Muscle of arm (tissue), 12 donors: ENCODE data around the gene SRRD. TPM values are rescaled to one million over a fixed set of nuclear protein-coding genes. Genes with fewer than 3 reads are reported as not detected.

Source experiments
- DNase-seq: peaks from one replicate; pipeline ENCODE4 v3.0.0-alpha.2; 2013
- polyA plus RNA-seq, 12 donors: library from polyadenylated mRNA; unstranded; fragments of 120-200 nt; gene quantifications; one replicate each; pipeline ENCODE4 v1.2.1, GENCODE V29; 2013; ENCODE audit not compliant: insufficient read length in 12 of 12

Gene SRRD
- polyA plus RNA-seq, 12 donors, result 21.0 to 34.1 (median 27.8) TPM; not detected in 1

DNA sequence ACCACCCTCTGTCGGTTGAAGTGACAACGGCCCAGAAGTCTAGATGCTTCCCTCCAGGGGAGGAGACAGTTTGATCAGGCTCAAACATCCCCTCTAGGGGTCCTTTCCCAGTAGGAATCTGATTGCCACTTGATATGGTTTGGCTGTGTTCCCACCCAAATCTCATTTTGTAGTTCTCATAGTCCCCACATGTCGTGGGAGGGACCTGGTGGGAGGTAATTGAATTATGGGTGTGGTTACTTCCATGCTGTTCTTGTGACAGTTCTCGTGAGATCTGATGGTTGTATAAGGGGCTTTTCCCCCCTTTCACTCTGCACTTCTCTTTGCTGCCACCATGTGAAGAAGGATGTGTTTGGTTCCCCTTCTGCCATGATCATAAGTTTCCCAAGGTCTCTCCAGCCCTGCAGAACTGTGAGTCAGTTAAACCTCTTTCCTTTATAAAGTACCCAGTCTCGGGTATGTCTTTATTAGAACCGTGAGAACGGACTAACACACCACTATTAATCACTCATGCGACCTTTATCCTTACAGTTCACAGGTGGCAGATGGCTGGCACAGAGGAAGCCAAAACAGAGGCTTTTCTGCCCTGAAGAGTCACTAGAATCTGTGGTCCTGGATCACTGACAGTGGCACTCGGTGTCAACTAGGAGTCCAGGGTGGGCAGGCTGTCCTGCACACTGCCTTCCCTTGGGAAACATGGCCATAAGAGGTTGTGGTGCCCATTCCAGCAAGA, 33.1 kb upstream of the SRRD start:
- DNase-seq, result no peak

DNA sequence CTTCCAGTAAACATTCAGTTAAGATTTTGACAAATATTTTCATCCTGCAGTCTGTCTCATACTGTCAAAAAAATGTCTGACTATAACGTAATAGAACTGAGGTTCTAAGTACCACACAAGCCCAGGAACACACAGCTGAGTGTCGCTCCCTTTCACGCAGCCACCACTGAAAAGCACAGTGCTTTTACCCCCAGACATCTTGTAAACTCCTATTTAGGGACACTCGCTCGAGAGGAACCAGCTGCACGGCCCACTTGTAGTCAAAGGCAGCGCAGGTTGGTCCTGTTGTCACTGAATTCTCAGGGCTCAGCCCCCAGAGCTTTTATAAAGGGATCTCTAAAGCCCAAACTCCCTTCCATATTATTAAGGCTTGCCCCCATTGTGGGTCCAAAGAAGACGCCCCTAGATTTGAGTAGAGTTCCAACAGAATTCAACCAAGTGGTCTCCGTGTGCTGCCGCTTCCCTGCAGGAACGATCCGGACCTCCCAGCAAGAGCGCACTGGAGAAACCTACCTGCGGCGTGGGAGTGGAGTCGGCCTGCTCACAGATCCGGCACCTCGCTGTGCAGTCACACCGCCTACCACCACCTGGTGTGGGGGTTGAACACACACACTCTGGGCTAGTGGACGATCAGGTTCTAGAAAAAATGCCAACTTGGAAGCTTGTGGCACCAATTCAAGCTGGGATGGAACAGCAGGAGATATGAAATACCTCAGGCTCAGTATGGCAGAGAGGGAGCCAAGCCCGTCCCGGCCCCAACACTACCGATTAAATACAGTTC, 31.3 kb upstream of the SRRD start:
- no peak for DNase-seq

DNA sequence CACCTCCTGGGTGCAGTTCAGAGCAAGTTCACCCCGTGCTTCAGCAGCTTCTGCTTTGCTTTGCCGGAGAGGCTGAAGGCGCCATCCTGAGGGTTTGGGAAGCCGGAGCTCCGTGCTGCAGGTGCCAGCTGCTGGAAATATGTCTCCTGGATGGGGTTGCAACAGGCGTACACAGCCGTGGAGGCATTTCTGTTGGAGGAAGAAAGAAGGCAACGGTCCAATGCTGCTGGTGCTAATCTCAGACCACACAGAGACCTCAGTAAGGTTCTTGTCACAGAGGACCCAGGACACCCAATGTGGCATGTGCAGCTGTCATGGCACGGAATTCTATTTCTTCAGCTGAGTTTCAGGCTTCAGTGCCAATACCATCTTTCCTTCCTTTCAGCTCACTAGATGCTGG, 30.5 kb upstream of the SRRD start:
- DNase-seq, result no peak

DNA sequence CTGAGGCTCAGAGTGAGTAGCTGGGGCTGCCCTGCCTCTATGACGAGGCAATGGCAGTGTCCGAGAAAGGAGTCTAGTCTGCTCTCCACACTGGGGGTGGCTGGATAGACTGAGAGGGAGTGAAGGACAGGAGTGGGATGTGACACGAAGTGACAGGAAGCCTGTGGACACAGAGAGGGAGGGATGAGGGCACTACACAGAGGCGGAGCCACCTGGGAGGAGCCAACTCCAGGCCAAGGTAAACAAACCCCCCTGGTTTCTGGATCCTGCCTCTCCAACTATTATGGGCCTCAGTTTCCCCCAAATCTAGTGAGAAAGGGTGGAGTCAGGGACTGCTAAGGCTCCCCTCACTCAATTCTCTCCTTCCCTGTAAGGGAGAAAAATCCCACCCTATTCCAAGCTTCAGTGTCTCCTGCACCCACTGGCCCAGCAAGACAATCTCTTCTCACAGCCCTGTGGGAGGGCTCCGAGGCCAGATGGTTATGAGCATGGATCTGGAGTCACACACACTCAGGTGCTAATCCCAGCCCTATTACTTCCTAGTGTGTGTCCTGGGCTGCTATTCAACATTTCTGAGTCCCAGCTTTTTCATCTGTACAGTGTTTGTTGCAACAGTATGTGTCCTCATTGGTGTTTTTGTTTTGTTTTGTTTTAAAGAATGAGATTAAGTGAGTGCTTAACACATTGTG, 29.7 kb upstream of the SRRD start:
- no peak for DNase-seq

DNA sequence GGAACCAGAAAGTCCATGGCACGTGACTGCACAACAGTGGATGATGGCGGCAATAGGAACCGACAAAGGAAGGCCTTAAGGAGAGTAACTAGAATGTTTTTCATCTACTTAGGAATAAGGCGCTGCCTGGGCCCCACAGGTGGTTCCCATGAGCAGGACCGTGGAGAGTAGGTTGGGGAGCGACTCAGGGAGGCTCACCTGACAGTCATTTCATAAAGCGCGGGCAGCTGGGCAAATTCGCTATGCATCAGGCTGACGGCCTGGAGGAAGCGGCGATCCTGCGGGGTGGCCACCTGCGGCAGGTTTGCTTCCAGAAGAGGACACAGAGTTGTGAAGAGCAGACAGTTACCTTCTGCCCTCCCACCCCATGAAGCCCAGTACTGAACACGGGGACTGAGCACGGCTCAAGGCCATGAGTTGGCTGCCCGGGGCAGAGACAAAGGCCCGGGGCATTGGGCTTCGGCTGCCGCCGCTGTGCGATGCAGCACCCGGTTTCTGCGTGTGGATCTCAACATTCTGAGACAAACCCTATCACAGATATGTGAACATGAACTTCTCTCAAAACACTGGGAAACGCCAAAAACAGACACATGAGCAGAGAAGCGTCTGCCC, 25.9 kb upstream of the SRRD start:
- DNase-seq, result no peak

DNA sequence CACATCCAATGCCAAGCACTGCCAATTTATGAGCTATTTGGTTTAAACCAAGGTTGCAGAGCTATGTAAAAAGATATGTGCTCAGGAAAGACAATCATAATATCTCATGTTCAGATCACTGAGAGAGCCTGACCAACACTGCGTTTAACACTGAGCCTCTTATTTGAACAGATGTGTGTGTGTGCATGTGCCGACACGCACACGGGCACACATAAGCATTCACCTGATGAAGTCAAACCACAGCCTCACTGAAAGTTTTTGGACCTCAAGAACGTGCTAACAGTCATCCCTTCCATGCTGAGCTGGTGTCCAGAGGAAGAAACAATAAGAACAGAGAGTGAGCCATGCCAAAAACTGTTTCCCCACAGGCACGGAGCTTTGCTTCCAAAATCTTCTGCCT, 23.5 kb upstream of the SRRD start:
- no peak for DNase-seq

DNA sequence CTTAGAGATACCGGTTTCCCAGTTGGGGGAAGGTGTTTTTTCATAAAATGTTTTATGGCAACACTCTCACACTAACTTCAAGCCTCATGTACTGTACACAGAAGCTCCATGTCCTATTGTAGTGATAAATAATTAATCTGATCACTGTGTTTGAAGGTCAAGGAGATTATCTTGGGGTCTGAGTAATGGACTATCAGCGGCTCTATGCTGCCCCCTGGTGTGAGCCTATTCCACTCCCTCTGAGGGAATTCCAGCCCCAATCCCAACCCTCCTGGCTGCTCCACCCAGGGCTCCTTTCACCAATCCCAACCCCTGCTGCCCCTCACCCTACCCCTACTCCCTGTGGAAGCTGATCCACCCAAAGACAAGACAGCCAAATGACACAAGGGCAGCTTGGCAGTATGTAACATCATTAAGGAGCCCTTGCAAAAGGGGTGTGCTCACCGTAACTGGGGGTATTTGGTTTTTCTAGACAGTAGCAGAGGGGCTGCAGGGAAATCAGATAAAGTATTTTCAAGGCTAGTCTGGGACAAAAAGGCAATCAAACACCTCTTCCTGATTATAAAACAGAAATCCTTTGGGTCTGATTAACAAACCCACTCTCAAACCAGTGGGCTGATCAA, 22.4 kb upstream of the SRRD start:
- peak; percentile 31 for DNase-seq

DNA sequence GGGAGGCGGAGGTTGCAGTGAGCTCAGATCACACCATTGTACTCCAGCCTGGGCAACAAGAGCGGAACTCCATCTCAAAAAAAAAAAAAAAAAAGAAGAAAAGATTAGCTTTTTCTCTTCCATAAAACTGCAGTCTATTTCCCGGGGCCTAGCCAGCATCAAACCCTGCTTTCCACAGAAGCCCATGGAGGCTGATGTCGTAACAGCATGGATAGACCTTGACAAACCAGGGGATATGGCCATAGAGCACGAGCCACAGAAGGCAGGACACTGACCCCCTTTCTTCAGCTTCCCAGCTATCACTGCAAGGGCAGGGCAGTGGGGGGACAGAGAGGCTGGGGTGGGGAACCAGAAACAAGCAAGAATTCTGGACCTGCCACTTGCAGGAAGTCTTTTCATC, 21.6 kb upstream of the SRRD start:
- no peak for DNase-seq

DNA sequence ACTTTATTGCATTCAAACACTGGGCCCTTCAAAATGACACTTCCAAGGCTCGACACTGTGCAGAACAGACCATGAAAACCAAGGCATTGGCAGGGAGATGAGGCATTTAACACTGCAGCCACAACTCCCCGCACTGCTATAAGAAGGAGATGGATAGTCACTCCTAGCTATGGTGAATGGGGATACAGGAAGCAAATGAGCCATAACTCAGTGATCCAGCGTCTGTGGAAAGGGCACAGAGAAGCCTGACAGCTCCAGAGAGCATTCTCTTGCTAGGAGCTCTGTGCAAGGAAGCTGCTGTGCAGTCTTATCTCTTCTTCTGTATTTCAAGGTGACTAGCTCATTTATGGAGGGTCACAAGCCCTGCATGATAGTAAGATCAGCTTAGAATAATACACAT, 21.0 kb upstream of the SRRD start:
- no peak for DNase-seq

DNA sequence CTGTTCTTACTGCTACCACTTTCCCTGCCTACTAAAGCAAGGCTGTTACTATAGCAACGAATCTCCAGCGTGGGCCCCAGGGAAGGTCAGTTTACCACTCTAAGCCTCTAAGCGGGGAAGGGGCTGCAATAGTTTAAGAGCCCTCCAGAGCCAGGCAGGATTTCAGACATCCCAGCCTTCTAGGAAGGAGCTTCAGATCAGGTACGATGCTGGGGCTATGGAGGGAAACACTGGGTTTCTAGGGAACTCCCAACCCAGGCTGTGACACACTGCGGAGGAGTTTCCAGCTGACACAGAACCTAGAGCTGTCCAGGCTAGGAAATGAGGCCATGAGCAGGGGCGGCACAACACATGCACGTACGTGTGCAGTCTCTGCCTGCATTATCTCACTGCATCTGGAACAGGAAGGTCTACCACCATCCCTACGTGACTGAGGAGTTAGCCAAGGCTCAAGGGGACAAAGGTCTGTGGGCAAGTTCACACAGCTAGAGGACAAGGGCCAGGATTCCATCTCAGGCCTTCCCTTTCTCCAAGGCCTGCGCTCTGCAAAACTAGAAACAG, 20.5 kb upstream of the SRRD start:
- DNase-seq, result no peak

DNA sequence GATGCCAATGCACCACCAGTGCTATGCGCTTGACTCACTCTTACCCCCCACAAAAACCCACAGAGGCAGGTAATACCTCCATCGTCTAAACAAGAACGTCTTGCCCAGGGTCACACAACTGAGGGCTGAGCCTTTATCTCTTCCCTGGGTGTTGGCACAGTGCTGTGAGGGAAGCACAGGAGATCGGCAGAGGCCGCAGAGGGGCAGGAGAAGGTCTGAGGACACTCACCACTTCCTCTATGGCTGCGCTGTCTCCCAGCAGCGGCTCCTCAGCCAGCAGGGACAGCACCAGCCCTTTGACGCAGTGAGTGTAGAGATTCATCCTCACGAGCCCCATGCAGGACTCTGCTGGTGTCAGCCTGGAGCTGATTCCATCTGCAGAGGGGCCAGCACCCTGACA, 20.0 kb upstream of the SRRD start:
- DNase-seq, result no peak

DNA sequence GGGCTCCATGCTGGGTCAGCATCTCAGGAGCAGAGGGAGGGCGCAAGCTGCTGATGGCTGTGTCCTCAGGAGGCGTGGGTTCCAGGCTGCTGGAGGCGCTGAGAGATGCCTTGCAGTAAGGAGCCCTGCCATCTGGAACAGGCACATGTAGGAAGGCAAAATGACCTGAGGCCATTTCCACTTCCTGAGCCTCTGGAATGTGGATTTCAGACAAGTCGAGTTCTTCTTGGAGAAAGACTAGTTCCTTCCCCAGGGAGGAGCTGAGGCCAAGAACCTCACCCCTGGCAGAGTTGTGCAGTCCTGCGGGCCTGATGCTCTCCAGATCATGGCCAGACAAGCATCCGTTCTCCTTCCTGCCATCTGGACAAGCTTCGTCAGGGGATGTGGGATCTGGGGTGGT, 19.4 kb upstream of the SRRD start:
- no peak for DNase-seq

DNA sequence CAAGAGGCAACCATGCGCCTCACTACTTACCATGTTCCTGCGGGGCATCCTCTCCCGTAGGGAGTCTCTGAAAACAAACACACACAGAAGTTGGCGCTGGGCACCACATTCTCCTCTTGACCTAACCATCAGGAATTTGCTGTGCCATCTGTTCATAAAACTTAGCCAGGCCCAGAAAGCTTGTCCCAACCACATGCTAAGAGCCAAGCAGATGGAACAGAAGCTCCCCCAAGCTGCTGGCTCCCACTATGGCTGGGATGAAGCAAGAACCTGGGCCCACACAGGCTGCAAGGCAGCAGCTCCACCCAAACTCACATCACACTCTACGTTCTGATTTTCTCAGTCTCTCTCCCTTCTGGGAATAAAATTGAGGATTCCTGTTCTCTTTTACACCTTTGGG, 17.5 kb upstream of the SRRD start:
- DNase-seq, result no peak

DNA sequence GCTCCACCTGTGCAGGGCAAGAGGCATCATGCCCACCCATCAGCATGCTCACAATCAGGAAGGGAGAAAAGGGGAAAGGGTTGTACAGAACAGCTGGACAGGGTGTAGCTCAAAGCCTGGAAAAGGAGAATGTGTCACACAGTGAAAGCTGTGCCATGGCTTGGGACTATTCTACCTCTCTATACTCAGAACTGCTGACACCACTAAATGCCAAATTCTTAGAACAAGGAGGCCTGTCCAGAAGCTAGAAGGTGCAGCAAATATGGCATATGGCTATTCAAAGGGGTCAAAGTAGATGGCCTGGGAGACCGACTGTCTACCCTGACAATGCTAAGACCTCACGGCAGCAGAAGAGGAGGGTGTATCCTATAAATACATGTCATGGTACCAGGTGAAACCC, 12.9 kb upstream of the SRRD start:
- no peak for DNase-seq

DNA sequence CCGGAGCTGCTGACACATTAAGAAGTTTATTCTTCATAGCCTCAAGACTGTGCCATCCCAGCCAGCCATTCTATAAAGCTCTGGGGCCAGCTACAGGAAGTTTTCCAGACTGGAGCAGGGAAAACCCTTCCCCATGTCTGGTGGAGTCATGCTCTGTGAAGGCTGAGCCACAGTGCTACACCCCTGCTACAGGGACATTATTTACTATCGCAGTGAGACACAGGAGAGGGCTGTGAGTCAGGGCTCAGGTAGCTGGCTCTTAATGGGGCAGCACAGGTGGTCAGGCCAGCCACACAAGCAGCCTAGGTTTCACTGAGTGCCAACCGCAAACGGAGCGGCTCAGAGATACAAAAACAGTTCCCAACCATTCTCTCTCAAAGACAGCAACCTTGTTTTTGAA, 12.2 kb upstream of the SRRD start:
- no peak for DNase-seq

DNA sequence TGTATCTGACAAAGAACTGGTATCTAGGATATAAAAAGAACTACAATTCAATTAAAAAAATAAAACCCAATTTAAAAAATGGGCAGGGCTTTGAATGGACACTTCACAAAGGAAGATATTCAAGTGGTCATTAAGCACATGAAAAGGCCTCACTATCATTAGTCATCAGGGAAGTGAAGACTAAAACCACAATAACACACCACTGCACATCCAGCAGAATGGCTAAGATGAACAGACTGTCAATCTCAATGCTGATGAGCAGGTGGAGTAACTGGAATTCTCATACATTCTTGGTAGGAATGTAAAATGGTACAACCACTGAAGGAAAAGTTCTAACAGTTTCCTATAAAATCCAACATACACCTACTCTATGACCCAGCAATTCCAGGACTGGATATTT, 9.0 kb upstream of the SRRD start:
- no peak for DNase-seq

DNA sequence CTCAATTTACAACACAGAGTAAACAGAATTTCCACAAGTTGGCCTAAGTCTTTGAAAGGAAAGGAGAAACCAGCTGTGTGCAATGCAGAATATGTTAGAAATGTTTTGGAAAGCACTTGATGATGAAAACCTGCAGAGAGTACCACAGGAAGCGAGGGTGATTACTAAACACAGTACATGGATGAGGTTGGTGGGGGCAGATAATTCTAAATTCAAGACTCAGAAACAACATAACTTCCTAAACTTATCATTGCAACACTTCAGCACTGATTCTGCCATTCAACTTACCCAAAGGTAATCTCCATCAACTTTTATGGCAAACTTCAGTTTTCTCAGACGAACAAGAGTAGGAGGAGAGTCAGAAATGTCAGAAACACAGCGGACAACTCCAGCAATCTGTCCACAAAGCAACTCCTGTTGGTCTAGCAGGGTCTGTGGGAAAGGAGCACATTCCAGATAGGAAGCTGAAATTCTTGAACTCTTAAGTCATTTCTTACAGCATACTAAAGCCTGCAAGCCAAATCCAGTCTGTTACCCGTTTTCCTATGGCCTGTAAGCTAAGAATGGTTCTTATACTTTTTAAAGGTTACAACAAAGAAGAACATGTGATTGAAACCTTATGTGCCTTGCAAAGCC, 6.9 kb upstream of the SRRD start:
- DNase-seq, result no peak

DNA sequence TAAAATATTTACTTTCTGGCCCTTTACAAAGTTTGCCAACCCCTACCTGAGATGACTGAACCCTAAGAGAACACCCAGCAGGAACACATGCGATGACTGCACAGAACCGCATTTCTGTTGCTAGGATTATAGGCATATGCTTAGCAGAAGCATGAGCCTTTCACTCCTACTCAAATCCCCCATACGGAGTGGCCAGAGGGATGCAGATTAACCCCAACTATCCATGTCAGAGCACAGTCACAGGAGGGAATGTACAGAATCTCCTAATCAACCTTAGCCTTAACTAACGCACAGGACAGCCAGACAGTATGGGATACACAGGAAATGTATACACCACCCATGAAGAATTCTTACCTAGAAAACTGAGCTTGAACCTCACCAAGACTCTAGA, 6.3 kb upstream of the SRRD start:
- no peak for DNase-seq

DNA sequence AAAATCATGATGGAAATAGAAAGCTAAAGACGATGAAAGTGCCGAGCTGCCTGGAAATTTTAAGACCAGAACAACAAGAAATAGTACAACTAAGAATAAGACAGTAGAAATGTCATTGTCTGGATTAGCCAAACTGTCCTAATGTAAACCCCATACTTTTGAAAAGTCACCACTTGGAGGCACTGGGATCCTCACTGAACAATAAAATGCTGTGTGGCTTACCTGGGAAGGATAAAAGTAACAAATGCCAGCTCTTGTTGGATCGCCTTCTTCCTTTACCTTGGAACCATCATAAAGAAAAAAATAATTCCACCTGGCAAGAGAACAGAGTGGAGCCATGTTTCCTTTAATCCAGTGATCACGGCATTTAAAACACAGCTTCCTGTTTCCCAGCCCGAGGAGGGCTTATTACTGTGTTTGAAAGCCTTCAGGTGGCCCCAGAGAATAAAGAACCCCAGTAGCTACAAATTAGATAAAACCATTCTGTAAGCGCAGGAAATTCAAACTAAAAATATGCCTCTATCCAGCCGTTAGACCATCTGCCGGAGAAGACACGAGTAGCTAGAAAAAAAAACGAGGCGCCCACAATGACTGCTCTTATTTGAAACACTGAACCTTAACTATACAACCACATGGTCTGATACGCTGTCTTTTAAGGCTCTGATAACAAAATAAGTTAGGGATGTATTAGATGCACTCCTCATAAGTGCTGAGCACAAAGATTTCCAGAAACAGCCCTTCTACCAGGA, 4.5 kb upstream of the SRRD start:
- no peak for DNase-seq

DNA sequence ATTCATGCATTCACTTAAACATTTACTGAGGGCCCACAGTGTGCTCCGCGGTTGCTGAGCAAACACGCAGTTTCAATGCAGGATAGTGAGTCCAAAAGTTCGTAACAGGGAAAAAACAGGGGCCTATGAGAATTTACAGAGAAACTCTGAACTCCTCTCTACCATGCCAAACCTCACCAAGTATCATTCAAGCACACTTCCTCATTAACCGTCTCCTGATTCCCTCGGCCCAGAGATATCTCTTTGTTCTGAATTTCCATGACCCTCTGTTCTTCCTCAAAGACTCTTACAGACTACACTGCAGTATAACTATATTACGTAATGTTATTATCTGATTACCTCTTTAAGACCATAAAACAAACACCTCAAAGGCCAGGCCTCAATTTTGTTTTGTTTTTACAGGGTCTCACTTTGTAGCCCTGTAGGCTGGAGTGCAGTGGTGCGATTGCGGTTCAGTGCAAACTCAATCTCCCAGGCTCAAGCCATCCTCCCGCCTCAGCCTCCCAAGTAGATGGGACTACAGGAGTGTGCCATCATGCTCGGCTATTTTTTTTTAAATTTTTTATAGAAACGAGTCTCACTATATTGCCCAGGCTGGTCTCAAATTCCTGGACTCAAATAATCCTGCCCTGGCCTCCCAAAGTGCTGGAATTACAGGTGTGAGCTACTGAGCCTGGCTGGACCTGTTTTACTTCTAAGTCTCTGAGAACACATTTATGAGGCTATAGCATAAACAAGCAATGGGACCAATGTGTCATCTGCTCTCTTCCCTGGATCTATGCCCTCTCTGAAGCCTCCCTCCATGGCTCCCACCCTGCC, 3.7 kb upstream of the SRRD start:
- DNase-seq, result no peak
